Measurements from ENCODE around the gene CTNND2.

Gene CTNND2

DNA sequence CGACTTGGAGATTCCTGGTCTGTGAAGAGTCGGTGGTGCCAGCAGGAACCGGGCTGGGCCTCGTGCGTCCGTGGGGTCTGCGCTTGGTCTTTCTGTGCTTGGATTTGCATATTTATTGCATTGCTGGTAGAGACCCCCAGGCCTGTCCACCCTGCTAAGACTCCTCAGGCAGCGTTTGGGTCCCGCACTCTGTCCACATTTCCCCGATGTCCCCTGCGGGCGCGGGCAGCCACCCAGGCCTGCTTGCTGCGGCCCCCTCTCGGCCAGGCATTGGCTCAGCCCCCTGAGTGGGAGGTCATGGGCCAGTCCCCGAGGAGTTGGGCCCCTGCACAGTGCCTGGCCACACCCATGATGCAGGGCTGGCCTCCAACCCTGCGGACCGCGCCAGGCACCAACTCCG is 27.4 kb upstream of the CTNND2 start:
- no peaks in the 10 kb centered on the region for H3K79me2 ChIP-seq (ENCODE audit: low read length)
- no peak overlapping the region for H3K27ac ChIP-seq (ENCODE audit: low read length)
- H3F3A ChIP-seq (ENCODE audit: insufficient read depth, low read length) = no peaks in the 10 kb centered on the region
- H2AFZ ChIP-seq (ENCODE audit: low read length) = no peak overlapping the region
- no peaks in the 10 kb centered on the region for H3K9me2 ChIP-seq (replicated peaks; ENCODE audit: insufficient read depth, low read length)
- H3K4me1 ChIP-seq (ENCODE audit: low read length) = no peaks in the 10 kb centered on the region
- H4K20me1 ChIP-seq (ENCODE audit: insufficient read depth, low read length) = no peaks in the 10 kb centered on the region
- TF ChIP-seq CTCF (IDR thresholded peaks at IDR 0.05; ENCODE audit: low read length) (no peak), EZH2phosphoT487 (IDR thresholded peaks at IDR 0.05; ENCODE audit: low read length) (no peak), EZH2 (optimal IDR thresholded peaks at IDR 0.05; ENCODE audit: low read depth, low read length) (no peak)
- H3K9ac ChIP-seq (ENCODE audit: low read length) = no peak overlapping the region
- no peaks in the 10 kb centered on the region for H3K36me3 ChIP-seq (replicated peaks; ENCODE audit: insufficient read depth, low read length)
- no peaks in the 10 kb centered on the region for H3K9me3 ChIP-seq (replicated peaks; ENCODE audit: insufficient read depth, low read length)
- H3K4me3 ChIP-seq (ENCODE audit: low read length) = no peak overlapping the region
- H3K27me3 ChIP-seq (replicated peaks; ENCODE audit: insufficient read depth, low read length) = no peaks in the 10 kb centered on the region
- no peak for DNase-seq
- H3K4me2 ChIP-seq (ENCODE audit: low read depth, low read length) = no peak overlapping the region

DNA sequence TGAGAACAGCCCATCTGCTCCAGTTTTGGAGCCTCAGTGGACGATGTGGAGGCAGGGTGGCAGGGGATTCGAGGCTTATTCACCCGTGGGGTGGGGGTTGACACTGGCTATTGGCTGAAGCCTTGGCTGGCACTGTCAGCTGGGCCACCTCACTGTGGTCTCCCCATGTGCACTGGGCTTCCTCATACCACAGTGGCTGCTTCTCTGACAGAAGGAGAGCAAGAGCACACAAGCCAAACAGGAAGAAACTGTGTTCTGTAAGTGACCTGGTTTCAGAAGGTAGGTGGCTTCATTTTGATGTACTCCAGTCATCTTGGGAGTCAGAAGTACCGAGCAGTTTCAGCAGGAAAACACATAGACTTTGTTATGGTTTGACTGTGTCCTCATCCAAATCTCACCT is 24.7 kb upstream of the CTNND2 start:
- Histone ChIP-seq H3K9me3 (replicated peaks; ENCODE audit: insufficient read depth, low read length) (no peaks in the 10 kb centered on the region), H3K79me2 (ENCODE audit: low read length) (no peaks in the 10 kb centered on the region), H3K27ac (ENCODE audit: low read length) (no peak overlapping the region), H2AFZ (ENCODE audit: low read length) (no peak overlapping the region), H3K4me3 (ENCODE audit: low read length) (no peak overlapping the region), H3K9ac (ENCODE audit: low read length) (no peak overlapping the region), H3K9me2 (replicated peaks; ENCODE audit: insufficient read depth, low read length) (no peaks in the 10 kb centered on the region), H3F3A (ENCODE audit: insufficient read depth, low read length) (no peaks in the 10 kb centered on the region), H3K27me3 (replicated peaks; ENCODE audit: insufficient read depth, low read length) (no peaks in the 10 kb centered on the region), H3K4me2 (ENCODE audit: low read depth, low read length) (no peak overlapping the region), H3K36me3 (replicated peaks; ENCODE audit: insufficient read depth, low read length) (no peaks in the 10 kb centered on the region), H3K4me1 (ENCODE audit: low read length) (no peaks in the 10 kb centered on the region), H4K20me1 (ENCODE audit: insufficient read depth, low read length) (no peaks in the 10 kb centered on the region)
- TF ChIP-seq EZH2phosphoT487 (IDR thresholded peaks at IDR 0.05; ENCODE audit: low read length) = no peak
- TF ChIP-seq CTCF (IDR thresholded peaks at IDR 0.05; ENCODE audit: low read length) = no peak
- peak; percentile 21 for DNase-seq

DNA sequence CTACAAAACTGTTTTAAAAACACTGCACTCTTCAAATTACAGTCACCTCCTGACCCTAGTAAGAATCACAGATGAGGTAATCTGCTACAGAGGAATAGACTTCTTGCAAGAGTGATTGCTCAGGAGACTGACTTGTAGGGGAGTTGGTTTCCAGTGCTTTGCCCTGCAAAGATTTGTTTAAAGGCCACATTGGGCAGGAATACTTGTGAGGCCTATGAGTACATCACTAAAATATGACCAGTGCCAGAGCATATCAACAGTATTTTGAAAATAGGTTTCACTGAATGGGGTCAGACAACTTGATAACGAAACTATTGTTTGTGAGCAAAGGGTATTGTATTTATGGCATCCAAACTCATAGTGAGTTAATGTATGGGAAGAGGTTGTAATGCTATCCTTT is 21.5 kb upstream of the CTNND2 start:
- DNase-seq = no peak
- Histone ChIP-seq H3K4me3 (ENCODE audit: low read length) (no peak overlapping the region), H3K9me3 (replicated peaks; ENCODE audit: insufficient read depth, low read length) (no peaks in the 10 kb centered on the region), H3F3A (ENCODE audit: insufficient read depth, low read length) (no peaks in the 10 kb centered on the region), H4K20me1 (ENCODE audit: insufficient read depth, low read length) (no peaks in the 10 kb centered on the region), H3K4me1 (ENCODE audit: low read length) (no peaks in the 10 kb centered on the region), H3K9ac (ENCODE audit: low read length) (no peak overlapping the region), H3K27ac (ENCODE audit: low read length) (no peak overlapping the region), H3K9me2 (replicated peaks; ENCODE audit: insufficient read depth, low read length) (no peaks in the 10 kb centered on the region), H3K79me2 (ENCODE audit: low read length) (no peaks in the 10 kb centered on the region), H3K36me3 (replicated peaks; ENCODE audit: insufficient read depth, low read length) (no peaks in the 10 kb centered on the region), H2AFZ (ENCODE audit: low read length) (no peak overlapping the region), H3K27me3 (replicated peaks; ENCODE audit: insufficient read depth, low read length) (no peaks in the 10 kb centered on the region), H3K4me2 (ENCODE audit: low read depth, low read length) (no peak overlapping the region)
- TF ChIP-seq EZH2phosphoT487 (IDR thresholded peaks at IDR 0.05; ENCODE audit: low read length) (no peak), CTCF (IDR thresholded peaks at IDR 0.05; ENCODE audit: low read length) (no peak), EZH2 (optimal IDR thresholded peaks at IDR 0.05; ENCODE audit: low read depth, low read length) (no peak)
